Neutrophil (primary cell): ENCODE measurements around the gene RAB31.

Source experiments
- H3K27ac ChIP-seq: fragments of 200-600 bp; sonication (generic); 2 replicates; pipeline ENCODE4 v1.5.1; 2016; ENCODE audit warnings: mild to moderate bottlenecking, moderate library complexity
- H3K27me3 ChIP-seq: fragments of 200-600 bp; sonication (generic); 2 replicates; pipeline ENCODE4 v1.6.0; 2016; ENCODE audit warnings: mild to moderate bottlenecking
- H3K36me3 ChIP-seq: fragments of 200-600 bp; sonication (generic); 2 replicates; pipeline ENCODE4 v1.5.1; 2017
- H3K4me1 ChIP-seq, 2 experiments: fragments of 200-600 bp in 1 of 2; sonication (generic) in 1 of 2; 1 replicate in 1 of 2; 2 replicates in 1 of 2; pipeline versions ENCODE4 v1.5.1 to v1.6.1; 2013 to 2016; ENCODE audit warnings: low read depth in 1 of 2, low read length in 1 of 2, mild to moderate bottlenecking in 1 of 2, moderate library complexity in 1 of 2; ENCODE audit not compliant: control insufficient read depth in 1 of 2, insufficient read depth in 1 of 2
- H3K4me3 ChIP-seq, 2 experiments: fragments of 200-600 bp in 1 of 2; sonication (generic) in 1 of 2; 1 replicate in 1 of 2; 2 replicates in 1 of 2; pipeline ENCODE4 v1.5.1; 2013 to 2016; ENCODE audit warnings: low read depth in 1 of 2, low read length in 1 of 2, mild to moderate bottlenecking in 1 of 2, moderate library complexity in 1 of 2
- H3K9me3 ChIP-seq: fragments of 200-600 bp; sonication (generic); 2 replicates; pipeline ENCODE4 v1.5.1; 2016
- TF ChIP-seq, protein P1 (sequence below): fragments of 200-600 bp; sonication (generic); IDR thresholded peaks from 2 replicates; pipeline ENCODE4 v1.5.1; 2016; ENCODE audit warnings: antibody characterized with exemption

The RAB31 gene

DNA sequence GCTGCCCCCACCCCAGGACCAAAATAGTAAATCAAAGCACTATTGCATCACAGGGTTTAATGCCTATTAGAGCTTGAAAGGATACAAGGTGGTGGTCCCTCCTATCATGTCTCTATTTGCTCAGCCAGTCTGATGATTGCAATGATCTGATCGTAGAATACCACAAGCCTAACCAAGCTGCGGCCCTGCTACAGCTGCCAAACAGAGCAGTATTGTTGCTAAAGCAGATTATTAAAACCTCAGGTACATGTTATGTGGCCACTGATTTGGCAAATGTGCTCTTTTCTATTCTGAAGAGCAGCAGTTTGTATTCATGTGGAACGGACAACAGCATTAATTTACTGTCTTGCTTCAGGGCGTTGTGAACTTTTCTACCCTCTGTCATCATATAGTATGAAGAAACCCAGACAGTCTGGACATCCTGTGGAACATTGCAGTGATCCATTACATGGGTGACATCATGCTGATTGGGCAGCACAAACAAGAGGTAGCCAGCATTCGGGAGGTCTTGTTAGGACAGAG is 197.4 kb downstream of the RAB31 start:
- Histone ChIP-seq H3K4me3 (no peak overlapping the region), H3K27me3 (no peaks in the 10 kb centered on the region), H3K36me3 (no peaks in the 10 kb centered on the region), H3K4me1 (peaks cover 23 to 25% of the 10 kb centered on the region in 2 experiments), H3K27ac (peak overlapping the region; percentile 61), H3K9me3 (no peaks in the 10 kb centered on the region)
- TF ChIP-seq, protein P1, sequence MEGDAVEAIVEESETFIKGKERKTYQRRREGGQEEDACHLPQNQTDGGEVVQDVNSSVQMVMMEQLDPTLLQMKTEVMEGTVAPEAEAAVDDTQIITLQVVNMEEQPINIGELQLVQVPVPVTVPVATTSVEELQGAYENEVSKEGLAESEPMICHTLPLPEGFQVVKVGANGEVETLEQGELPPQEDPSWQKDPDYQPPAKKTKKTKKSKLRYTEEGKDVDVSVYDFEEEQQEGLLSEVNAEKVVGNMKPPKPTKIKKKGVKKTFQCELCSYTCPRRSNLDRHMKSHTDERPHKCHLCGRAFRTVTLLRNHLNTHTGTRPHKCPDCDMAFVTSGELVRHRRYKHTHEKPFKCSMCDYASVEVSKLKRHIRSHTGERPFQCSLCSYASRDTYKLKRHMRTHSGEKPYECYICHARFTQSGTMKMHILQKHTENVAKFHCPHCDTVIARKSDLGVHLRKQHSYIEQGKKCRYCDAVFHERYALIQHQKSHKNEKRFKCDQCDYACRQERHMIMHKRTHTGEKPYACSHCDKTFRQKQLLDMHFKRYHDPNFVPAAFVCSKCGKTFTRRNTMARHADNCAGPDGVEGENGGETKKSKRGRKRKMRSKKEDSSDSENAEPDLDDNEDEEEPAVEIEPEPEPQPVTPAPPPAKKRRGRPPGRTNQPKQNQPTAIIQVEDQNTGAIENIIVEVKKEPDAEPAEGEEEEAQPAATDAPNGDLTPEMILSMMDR = no peak

DNA sequence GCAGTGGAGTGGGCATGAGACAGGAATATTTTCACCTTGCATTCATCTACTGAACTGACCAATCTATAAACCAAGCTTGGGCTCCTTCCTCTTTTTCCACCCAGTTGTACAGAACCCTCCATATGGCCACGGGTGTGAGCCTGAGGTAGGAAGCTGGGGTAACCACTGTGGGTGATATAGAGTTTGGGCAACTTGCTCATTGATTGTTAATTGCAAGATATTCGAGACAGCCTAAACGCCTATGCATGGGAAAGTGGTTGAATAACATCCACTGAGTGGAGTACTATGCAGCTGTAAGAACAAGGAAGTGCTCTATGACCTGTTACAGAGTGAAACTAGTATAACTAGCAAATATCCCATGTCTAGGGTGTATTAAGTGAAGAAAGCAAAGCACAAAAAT is 198.4 kb downstream of the RAB31 start:
- TF ChIP-seq, protein P1 = no peak
- peaks cover 23 to 25% of the 10 kb centered on the region in 2 experiments for H3K4me1 ChIP-seq
- H3K27ac ChIP-seq = peak overlapping the region; percentile 61
- peak overlapping the region; percentile 3 to 26 for H3K4me3 ChIP-seq
- H3K9me3 ChIP-seq = no peaks in the 10 kb centered on the region
- no peaks in the 10 kb centered on the region for H3K27me3 ChIP-seq
- no peaks in the 10 kb centered on the region for H3K36me3 ChIP-seq

DNA sequence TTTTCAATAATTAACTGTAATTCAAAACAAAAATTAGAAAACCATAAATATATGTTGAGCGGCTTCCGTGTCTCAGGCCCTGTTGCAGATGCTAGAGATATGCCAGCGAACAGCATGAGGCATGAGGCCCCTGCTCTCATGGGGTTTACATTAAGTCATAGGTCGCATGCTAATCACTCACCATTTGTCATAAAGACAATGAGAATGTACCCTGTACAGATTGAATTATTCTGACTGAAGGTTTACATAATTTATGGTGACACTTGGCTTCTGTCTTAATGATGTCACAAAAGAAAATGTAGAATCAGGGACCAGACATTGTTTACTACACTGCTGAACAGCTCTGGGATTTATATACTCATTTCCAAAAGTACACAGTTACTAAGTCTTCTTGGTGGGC is 199.8 kb downstream of the RAB31 start:
- H3K4me3 ChIP-seq = no peak overlapping the region
- no peak overlapping the region for H3K27ac ChIP-seq
- no peaks in the 10 kb centered on the region for H3K9me3 ChIP-seq
- H3K36me3 ChIP-seq = no peaks in the 10 kb centered on the region
- TF ChIP-seq, protein P1 = no peak
- H3K27me3 ChIP-seq = no peaks in the 10 kb centered on the region
- peaks cover 23 to 25% of the 10 kb centered on the region in 2 experiments for H3K4me1 ChIP-seq

DNA sequence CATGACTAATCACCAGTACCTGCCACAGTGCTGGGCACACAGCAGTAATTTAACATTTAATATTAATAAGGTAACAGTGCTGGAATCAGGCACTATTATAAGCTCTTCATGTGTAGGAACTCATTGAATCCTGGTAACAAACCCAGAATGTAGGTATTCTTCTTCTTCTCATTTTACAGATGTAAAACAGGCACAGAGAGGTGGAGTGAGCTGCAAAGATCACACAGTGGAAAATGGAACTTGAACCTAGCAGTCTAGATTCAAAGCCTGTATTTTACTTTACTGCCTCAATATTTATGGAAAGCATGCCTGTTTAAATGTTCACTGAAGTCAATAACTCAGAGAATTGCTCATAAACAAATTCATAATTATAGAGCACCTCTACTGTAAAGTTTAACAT is 202.0 kb downstream of the RAB31 start:
- Histone ChIP-seq H3K27me3 (no peaks in the 10 kb centered on the region), H3K27ac (no peak overlapping the region)

DNA sequence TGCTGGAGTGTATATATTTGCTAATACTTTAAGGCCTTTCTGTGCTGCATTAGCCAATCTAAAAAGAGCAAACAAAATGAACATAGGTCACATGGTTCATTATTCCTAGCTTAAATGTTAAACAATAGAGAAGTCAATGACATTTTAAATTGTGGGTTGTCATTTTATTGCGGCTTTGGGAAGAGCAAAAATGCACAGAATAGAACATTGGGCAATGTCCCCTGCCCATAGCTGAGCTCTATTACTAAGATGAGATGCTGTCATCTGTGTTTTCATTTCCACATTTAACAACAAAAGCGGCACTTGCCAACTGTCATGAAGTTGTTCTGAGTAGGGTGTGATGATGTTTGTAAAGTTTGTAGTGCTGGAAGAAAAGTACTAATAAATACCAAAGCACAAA is 202.6 kb downstream of the RAB31 start:
- peaks cover 25 to 27% of the 10 kb centered on the region in 2 experiments for H3K4me1 ChIP-seq
- no peaks in the 10 kb centered on the region for H3K36me3 ChIP-seq
- H3K9me3 ChIP-seq = no peaks in the 10 kb centered on the region
- no peak overlapping the region for H3K27ac ChIP-seq
- H3K27me3 ChIP-seq = no peaks in the 10 kb centered on the region
- TF ChIP-seq, protein P1 = no peak
- no peak overlapping the region for H3K4me3 ChIP-seq

More for the DNA sequence above, 202.0 kb downstream of the RAB31 start:
- TF ChIP-seq, protein P1 = no peak
- H3K4me3 ChIP-seq = no peak overlapping the region
- H3K36me3 ChIP-seq = no peaks in the 10 kb centered on the region
- H3K9me3 ChIP-seq = no peaks in the 10 kb centered on the region
- peaks cover 26 to 27% of the 10 kb centered on the region in 2 experiments for H3K4me1 ChIP-seq
